T1000 (cell line): ENCODE data around the gene SCRN1.

Source experiments
- DNase-seq: peaks from one replicate; lab custom pipeline; 2025; ENCODE audit warnings: mixed read lengths; lab: John Stamatoyannopoulos, UW

SCRN1 gene

DNA sequence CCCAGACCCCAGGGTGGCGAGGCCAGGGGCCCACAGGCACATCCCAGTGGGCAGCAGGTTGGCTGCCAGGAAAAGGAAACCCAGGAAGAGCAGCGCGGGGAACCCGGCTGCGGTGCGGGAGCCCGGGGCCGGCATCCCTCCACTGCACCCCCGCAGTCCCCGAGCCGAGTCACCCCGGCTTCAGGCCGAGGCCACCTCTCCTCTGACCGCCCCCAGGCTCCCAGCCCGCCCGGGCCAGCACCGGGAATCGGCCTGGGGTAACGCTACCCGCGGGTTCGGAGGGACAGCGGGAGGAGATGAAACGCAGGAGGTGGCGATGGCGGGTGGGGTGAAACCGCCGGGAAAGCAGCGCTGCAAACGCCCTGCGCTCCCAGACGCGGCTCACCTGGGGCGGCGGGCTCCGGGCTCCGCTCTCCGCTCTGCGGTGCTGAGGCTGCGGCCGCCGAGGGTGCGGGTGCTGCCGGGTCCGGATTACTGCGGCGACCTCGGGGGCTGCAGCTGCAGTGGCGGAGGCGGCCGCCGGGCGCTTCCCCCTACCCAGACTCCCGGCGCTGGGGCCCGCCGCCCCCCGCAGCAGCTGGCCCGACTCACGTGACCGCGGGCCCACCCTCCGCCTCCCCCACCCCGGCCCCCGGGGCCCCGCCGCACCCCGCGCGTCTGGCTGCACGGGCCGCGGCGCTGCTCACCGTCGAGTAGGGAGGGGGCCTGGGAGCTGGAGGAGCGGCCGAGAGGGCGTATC is at the start of gene SCRN1:
TSS of gene SCRN1 (minus strand) at position 545 of the 739 bp plus-strand sequence. CDS start 20,734 bp downstream, outside the sequence.
- peak; percentile 8 for DNase-seq

GRCh38 chr7:30038196-30038980 is 48.8 kb upstream of the SCRN1 start:
- no peak for DNase-seq

DNA sequence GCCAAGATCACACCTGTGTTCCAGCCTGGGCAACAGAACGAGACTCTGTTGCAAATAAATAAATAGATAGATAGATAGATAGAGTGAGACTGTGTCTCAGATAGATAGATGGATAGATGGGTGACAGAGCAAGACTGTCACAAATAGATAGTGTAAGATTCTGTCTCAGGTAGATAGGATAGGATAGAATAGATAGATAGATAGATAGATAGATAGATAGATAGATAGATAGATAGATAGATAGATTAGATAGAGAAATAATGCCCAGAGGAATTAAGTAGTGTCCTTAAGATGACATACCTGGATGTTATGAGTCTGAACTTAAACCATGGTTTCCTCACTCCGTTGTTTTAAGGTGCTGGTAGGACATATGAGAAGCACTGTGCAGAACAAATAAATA is 46.6 kb upstream of the SCRN1 start:
- no peak for DNase-seq

- DNase-seq = no peak
Observed at GRCh38 chr7:30034501-30034900, 44.9 kb upstream of the SCRN1 start.

DNA sequence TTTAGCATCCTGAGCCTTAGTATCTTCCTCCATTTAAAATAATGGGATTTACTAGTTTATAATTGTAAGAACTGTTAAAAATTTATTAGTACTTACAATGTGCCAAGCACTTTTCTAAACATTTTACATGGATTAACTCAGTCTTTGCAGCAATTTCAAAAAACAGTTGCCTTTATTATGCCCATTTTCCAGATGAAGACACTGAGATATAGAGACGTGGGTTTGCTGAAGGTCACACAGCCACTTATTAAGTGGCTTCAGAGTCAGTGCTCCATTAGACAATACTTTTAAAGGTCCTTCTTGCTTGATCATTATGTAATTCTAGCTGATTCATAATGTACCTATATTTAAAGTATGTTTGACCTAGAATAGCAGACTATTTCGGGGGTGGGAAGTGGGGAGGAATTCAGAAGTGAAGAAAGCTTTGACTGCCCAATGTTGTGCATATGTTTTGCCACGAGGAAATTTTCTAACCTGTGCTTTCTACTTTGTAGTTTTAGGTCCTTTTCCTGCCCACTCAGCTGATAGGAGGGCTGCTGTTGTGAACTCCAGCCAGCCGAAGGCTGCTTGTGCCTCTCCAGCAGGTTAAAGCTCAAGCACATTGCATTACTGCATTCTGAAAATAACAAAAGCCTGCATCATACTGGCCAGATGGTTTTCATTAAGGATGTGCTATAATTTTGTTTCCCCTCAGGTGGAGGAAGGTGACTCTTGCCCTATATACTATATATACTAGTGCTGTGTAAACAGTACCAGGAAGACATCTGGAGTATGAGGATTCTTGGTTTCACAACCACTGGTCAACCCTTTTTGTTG is 42.9 kb upstream of the SCRN1 start:
- DNase-seq = no peak

DNA sequence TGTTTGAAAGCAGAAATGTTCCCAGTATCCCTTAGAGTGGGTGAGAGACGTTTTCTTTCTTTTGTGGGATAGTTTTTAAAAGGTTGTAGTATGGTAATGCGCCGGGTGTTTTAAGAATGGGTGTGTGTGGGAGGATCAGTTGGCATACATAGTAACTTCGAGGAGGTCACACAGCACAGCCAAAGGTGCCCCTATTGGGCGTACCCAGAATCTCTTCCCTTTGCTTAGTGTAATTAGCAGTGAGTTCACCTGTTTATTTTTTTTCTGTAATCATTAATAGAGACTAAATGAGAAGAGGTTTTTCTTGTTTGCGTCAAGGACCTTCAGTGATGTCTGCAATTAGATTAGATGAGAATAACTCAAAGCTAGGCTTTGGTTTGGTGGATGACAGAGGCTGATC is 40.1 kb upstream of the SCRN1 start:
- DNase-seq = no peak

DNA sequence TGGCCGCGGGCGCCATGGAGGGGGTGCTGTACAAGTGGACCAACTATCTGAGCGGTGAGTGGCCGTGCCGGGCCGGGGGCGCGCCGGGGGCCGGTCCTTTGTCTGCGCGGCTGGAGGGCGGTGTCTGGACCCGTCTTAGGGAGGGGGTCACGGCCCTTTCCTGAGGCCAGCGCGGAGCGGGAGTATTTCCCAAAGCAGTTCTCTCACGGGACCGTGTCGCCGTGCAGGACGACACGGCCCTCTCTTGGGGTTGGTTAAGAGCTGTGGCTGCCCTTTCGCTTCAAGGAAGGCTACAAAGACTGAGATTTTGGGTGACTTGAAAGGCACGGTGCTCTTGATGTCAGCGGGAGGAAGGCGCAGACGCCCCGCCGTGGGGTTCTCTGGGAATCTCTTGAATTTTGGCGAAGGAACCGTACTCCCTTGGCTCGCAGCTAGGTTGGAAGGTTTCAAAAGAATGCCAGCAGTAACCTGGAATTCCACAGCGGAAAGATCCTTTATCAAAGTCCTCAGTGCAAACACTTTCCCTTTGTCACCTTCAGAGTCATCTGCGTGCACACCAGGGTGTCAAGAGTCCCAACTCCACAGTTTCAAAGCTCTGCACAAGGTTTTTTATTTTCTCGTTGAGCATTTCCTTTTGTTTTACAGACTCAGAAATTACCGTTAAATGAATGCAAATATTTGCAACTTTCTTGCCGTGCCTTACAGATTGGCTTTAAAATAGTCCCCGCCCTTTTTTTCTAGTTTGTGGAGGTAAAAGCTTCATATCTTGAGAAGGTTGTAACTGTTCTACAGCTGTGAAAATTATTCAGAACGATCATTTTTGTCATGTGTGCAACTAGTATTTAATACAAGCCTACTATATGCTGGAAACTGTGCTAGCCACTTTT is 39.4 kb upstream of the SCRN1 start:
- peak; percentile 20 for DNase-seq

- DNase-seq = peak; percentile 72
Observed at GRCh38 chr7:30028216-30028748, 38.7 kb upstream of the SCRN1 start, which contains the start of gene PLEKHA8. Gene PLEKHA8 (plus strand): TSS chr7:30028412. CDS start chr7:30028763, 351 bp downstream.

- DNase-seq = no peak
Observed at GRCh38 chr7:30027740-30028215, 38.2 kb upstream of the SCRN1 start.

- no peak for DNase-seq
Observed at GRCh38 chr7:30027065-30027456, 37.5 kb upstream of the SCRN1 start.

DNA sequence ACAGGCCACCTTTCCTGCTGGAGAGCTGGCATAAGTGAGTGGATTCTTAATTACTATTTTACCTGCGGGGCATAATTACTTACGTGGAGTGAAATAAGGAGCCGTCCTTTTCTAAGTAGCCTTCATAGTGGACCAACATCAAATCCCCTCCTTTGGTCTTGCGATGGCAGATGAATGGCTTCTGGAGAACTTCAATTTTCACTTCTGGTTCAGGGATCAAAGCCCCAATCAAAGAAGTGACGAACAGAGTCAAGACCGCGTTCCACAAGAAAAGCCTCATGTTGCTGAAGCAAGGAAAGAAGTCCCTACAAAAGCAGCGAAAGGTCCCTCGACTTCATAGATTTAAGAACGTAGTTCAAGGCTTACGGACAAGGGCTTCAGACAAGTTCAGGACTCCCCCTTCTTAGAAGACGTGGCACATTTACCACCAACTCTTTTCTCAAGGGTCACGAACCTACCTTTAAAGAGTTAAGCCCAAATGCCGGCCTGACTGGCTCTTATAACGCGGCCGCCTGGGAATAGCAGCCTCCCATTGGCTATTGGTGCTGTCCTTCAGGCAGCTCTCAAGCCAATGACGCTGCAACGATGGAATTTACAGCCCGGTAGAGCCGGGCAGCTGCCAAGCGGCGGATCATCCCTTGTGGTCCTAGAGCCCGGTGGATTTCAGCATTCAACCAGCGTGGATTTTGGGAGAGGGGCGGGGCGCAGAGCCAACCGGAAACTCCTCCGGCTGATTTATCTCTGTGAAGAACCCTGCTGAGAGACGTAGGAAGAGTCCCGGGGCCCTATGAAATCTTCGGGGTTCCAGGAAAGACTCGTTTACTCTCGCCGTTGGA is 36.8 kb upstream of the SCRN1 start, which contains the start of gene FKBP14:
TSS of gene FKBP14 (minus strand) at position 474 of the 836 bp plus-strand sequence. CDS start at position 280, 194 bp downstream.
- peak; percentile 94 for DNase-seq

- no peak for DNase-seq
Observed at GRCh38 chr7:30023524-30023923, 33.9 kb upstream of the SCRN1 start.

DNA sequence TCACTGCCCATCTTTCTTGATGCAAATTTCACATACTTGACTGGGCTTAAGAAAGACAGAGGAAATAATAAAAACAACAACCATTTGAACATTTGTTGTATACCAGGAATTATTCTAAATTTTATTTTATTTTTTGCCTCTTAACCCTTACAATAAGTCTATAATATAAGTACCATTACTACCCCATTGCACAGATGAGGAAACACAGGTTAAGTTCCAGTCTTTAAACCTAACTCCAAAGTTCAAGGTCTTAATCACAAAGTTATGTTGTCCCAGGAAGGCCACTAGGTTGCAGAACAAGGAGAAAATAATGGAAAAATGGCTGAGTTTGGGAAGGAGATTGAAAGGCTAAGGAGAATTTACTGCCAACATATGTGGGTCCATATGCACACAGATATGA is 33.4 kb upstream of the SCRN1 start:
- DNase-seq = no peak

DNA sequence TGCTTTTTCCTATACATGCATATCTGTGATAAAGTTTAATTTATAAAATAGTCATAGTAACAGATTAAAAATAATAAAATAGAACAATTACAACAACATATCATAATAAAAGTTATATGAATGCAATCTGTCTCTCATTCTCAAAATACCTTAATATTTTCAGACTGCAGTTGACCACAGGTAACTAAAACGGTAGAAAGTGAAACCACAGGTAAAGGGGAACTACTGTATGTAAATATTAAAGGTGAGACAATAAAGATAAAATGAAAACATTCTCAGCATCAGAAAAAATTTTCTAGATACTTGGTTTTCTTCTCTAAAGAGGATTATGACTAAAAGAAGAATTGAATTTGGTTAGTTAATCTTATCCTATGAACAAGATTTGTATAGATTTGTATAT is 30.9 kb upstream of the SCRN1 start:
- DNase-seq = no peak

- DNase-seq = no peak
Observed at GRCh38 chr7:30019960-30020359, 30.4 kb upstream of the SCRN1 start.

- DNase-seq = no peak
Observed at GRCh38 chr7:30019387-30019786, 29.8 kb upstream of the SCRN1 start.

DNA sequence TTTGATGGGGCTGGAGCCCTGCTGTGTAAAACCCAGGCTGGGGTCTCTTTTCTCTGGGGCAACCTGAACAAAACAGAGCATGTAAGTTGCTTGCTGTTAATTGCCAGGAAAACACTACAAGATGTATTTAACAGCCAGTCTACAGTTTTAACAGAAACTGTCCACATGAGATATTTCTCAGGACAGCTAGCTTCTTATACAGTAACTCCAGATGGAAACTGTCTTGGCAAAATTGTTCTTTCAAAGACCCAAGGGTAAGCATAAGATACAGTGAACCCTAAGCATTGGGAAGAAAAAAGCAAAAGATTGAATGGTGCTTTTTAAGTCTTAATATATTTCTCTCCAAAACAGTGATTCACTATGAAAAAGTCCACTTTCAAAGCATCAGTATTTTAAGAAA is 28.9 kb upstream of the SCRN1 start:
- no peak for DNase-seq

DNA sequence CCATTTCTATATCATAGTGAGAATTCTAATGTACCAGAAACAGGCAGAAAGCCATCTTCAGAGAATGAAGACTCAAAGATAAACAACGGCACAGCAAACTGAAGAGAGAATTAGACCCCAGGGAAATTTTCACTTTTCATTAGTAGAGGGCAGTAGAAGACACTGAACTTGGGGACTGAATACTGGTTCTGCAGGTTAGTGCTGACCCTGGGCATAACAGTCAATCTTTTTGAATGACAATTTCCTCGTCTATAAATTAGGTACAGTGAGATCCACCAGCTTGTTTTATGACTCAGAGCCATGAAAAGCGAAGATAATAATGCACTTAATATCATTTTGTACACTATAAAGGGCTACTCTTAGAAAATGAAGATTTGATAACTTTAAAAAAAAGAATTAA is 23.2 kb upstream of the SCRN1 start:
- DNase-seq = no peak

- DNase-seq = no peak
Observed at GRCh38 chr7:30010021-30010420, 20.4 kb upstream of the SCRN1 start.

DNA sequence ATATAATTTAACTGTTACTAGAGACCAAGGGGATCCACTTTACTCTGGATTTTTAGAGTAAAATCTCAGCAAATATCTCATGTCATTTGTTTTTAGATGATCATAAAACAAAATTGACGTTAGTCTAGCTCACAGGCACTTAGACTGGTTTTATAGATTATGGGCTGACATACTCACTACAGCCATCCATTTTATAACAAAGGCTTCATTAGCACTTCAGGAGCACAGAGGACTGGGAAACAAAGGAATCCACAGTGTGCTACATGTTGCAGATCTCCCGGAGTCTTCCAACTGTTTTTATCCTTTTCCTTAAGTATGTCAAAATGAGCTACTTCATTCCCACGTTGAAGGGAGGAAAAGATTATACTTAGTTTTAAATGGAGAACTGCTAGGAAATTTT is 15.9 kb upstream of the SCRN1 start:
- DNase-seq = no peak
